RWPE2 (cell line): ENCODE results near the gene FABP2.

ENCODE experiments used
- ATAC-seq: fragments of 200-7000 bp; cut with Tn5 transposase; 3 replicates; pipeline ENCODE4 v1.9.1; 2021; ENCODE audit warnings: low read depth
- DNase-seq: peaks from one replicate; pipeline ENCODE4 v3.0.0-alpha.2; 2020; ENCODE audit warnings: low spot score
- H3K27ac ChIP-seq: fragments of 450-650 bp; 2 replicates; pipeline ENCODE4 v1.5.1; 2017; ENCODE audit warnings: mild to moderate bottlenecking; ENCODE audit not compliant: poor library complexity, severe bottlenecking
- H3K27me3 ChIP-seq: fragments of 250-450 bp; sonication (Bioruptor Pico); 2 replicates; pipeline ENCODE4 v1.5.1; 2021; ENCODE audit warnings: mild to moderate bottlenecking, moderate library complexity; ENCODE audit not compliant: insufficient read depth, poor library complexity, severe bottlenecking
- H3K36me3 ChIP-seq: fragments of 250-450 bp; sonication (Bioruptor Pico); 2 replicates; pipeline ENCODE4 v1.5.1; 2020; ENCODE audit warnings: low read depth, mild to moderate bottlenecking, moderate library complexity
- H3K4me1 ChIP-seq: fragments of 250-450 bp; sonication (Bioruptor Pico); 2 replicates; pipeline ENCODE4 v1.5.1; 2021; ENCODE audit warnings: mild to moderate bottlenecking, moderate library complexity; ENCODE audit not compliant: insufficient read depth, poor library complexity, severe bottlenecking
- H3K4me3 ChIP-seq: fragments of 250-450 bp; sonication (Bioruptor Pico); 2 replicates; pipeline ENCODE4 v1.5.1; 2021; ENCODE audit warnings: mild to moderate bottlenecking, moderate library complexity; ENCODE audit not compliant: severe bottlenecking
- H3K9me3 ChIP-seq: fragments of 250-450 bp; sonication (Bioruptor Pico); 2 replicates; pipeline ENCODE4 v1.5.1; 2021; ENCODE audit warnings: mild to moderate bottlenecking, moderate library complexity; ENCODE audit not compliant: severe bottlenecking
- TF ChIP-seq, protein P1 (sequence below): fragments of 450-650 bp; IDR thresholded peaks from one replicate; pipeline ENCODE4 v1.5.1; 2017; ENCODE audit warnings: mild to moderate bottlenecking, moderate library complexity; ENCODE audit not compliant: poor library complexity, severe bottlenecking

Gene FABP2

DNA sequence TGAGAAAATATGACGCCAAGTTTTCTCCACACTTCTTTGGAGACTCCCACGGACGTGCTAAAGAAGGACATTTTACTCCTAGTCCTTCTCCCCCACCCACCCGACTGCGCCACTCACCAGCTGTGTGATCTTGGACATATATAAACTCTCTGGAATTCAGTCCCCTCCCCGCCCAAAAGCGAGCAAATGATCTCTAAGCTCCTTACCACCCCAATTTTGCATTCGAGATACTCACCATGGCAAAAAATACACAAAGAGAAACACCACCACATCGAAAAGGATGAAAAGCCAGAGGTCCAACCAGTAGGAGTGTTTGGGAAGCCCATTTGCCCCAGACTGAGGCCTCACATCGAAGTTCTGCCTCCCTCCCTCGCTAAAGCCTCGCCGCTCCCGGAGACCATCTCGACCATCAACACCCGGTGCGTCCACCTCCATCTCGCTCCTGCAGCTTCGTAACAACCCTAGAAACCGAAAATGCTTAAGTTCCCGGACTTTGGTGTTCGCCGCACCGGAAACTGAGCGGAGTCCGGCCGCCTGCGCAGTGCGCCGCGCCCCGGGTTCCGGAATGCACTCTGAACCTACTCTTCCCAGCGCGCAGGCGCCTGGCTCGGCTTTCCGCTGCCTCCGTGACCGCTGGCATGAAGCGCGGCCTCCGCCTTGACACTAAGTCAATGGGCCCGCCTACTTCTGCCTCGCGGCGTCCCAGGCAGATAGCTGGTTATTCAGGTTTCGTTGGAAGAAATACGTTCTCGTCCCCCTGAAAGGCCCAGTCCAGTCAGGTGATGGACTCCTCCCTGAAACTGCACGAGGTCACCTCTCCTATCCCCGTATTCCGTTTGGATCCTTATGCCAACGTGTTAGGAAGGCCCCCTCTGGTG lies 21.6 kb downstream of the FABP2 start:
- Histone ChIP-seq H3K4me3 (peak overlapping the region; percentile 56), H3K27ac (peak overlapping the region; percentile 83), H3K36me3 (peaks cover 32% of the 10 kb centered on the region), H3K4me1 (peaks cover 3% of the 10 kb centered on the region), H3K9me3 (no peaks in the 10 kb centered on the region), H3K27me3 (no peaks in the 10 kb centered on the region)
- ATAC-seq (peak; percentile 92), DNase-seq (peak; percentile 94)
- TF ChIP-seq, protein P1, sequence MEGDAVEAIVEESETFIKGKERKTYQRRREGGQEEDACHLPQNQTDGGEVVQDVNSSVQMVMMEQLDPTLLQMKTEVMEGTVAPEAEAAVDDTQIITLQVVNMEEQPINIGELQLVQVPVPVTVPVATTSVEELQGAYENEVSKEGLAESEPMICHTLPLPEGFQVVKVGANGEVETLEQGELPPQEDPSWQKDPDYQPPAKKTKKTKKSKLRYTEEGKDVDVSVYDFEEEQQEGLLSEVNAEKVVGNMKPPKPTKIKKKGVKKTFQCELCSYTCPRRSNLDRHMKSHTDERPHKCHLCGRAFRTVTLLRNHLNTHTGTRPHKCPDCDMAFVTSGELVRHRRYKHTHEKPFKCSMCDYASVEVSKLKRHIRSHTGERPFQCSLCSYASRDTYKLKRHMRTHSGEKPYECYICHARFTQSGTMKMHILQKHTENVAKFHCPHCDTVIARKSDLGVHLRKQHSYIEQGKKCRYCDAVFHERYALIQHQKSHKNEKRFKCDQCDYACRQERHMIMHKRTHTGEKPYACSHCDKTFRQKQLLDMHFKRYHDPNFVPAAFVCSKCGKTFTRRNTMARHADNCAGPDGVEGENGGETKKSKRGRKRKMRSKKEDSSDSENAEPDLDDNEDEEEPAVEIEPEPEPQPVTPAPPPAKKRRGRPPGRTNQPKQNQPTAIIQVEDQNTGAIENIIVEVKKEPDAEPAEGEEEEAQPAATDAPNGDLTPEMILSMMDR = no peak

DNA sequence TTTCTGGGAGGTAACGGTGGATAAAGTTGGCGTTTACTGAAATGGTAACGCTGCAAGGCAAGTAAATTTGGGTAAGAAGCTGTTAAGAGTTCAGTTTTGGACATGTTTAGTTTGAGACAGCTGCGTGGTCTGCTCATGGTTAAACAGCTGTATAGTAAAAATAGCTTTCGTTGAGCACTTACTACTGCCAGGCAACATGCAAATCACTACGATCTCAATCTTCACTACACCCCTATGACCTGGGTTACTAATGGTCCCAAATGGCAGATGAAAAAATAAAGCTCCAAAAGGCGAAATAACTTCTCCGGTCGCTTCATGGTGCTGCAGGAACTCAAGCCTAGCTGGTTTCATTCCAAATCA lies 22.2 kb downstream of the FABP2 start:
- ATAC-seq = peak; percentile 1; the same call in 1 of the 3 replicates
- H3K27ac ChIP-seq = peak overlapping the region; percentile 83
- H3K36me3 ChIP-seq = peaks cover 38% of the 10 kb centered on the region
- peak overlapping the region; percentile 56 for H3K4me3 ChIP-seq
- no peaks in the 10 kb centered on the region for H3K9me3 ChIP-seq
- DNase-seq = no peak
- TF ChIP-seq, protein P1 = no peak
- H3K27me3 ChIP-seq = no peaks in the 10 kb centered on the region
- H3K4me1 ChIP-seq = peaks cover 3% of the 10 kb centered on the region

DNA sequence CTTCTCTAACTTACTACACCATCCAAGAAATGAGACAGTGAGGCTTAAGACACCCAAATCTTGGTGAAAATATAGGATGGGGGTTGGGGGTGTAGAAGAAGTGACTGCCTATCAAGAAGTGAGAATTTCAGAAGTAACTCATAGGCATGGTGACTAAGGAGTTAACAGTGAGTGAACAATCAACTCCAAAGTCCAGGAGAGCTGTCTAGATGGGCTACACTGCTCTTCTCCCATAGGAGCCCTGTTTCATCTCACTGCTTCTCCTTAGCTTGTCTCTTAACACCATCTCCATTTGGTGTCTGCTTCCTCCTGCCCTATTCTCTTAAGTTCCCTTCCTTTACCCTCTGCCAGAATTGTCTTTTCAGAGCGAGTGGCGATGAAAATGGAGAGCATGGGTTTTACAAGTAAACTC lies 22.7 kb downstream of the FABP2 start:
- TF ChIP-seq, protein P1 = no peak
- Histone ChIP-seq H3K27me3 (no peaks in the 10 kb centered on the region), H3K4me1 (peaks cover 3% of the 10 kb centered on the region), H3K4me3 (peak overlapping the region; percentile 56), H3K9me3 (no peaks in the 10 kb centered on the region), H3K36me3 (peaks cover 40% of the 10 kb centered on the region), H3K27ac (peak overlapping the region; percentile 83)
- ATAC-seq = peak; percentile 22
- DNase-seq = no peak

DNA sequence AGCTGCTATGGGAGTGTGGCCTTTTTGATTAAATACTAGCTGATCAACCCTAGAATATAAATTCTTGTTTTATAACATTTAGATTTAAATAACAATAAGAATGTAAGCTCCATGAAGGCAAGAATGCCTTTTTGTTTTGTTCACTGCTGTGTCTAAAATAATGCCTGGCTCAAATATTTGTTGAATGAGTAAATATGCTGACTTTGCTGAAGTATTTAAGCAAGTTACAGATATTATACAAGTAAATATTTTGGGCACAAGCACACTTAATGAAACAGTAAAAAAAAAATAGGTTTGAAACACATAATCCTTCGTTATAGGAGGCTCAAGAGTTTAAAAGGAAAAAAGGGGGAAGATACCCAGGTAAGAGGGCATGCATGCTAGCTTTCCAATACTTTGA lies 24.1 kb downstream of the FABP2 start:
- Histone ChIP-seq H3K4me3 (no peak overlapping the region), H3K27me3 (no peaks in the 10 kb centered on the region), H3K4me1 (peaks cover 3% of the 10 kb centered on the region), H3K9me3 (no peaks in the 10 kb centered on the region), H3K27ac (no peak overlapping the region), H3K36me3 (peaks cover 55% of the 10 kb centered on the region)
- ATAC-seq = no peak
- TF ChIP-seq, protein P1 = no peak
- no peak for DNase-seq

DNA sequence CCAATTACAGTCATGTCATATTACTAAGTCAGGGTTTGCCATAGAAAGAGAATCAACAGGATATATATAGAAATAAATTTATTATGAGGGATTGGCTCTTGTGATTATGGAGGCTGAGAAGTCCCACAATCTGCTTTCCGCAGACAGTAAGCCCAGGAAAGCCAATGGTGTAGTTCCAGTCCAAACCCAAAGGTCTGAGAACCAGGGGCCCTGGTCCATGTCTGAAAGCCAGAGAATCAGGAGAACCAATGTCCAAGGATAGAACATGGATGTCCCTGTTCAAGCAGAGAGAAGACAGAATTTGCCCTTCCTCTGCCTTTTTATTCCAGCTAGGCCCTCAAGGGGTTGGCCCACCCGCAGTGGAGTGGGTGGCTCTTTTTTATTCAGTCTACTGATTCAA lies 25.6 kb downstream of the FABP2 start:
- DNase-seq (no peak), ATAC-seq (no peak)
- no peak overlapping the region for H3K4me3 ChIP-seq
- H3K9me3 ChIP-seq = no peaks in the 10 kb centered on the region
- peaks cover 3% of the 10 kb centered on the region for H3K4me1 ChIP-seq
- TF ChIP-seq, protein P1 = no peak
- no peaks in the 10 kb centered on the region for H3K27me3 ChIP-seq
- H3K27ac ChIP-seq = no peak overlapping the region
- H3K36me3 ChIP-seq = peaks cover 69% of the 10 kb centered on the region
